H9 (cell line): ENCODE results near the gene TEX53. TPM values are rescaled to one million over a fixed set of nuclear protein-coding genes. Genes with fewer than 3 reads are reported as not detected.

ENCODE experiments used
- DNase-seq: peaks from one replicate; pipeline ENCODE4 v3.0.0-alpha.2; 2017
- H2AFZ ChIP-seq: one replicate; pipeline ENCODE4 v1.6.1; 2013; ENCODE audit warnings: mild to moderate bottlenecking, low read length, control low read depth, moderate library complexity
- H2AK5ac ChIP-seq: 2 replicates; pipeline ENCODE4 v1.6.1; 2013; ENCODE audit warnings: low read length, control low read depth, mixed read lengths; ENCODE audit not compliant: insufficient read length
- H2BK120ac ChIP-seq: one replicate; pipeline ENCODE4 v1.6.1; 2013; ENCODE audit warnings: low read depth, mild to moderate bottlenecking, low read length, control low read depth, inconsistent platforms; ENCODE audit not compliant: poor library complexity, severe bottlenecking
- H2BK12ac ChIP-seq: 2 replicates; pipeline ENCODE4 v1.6.1; 2013; ENCODE audit warnings: low read length, control low read depth, mixed read lengths, low read depth; ENCODE audit not compliant: insufficient read length
- H2BK15ac ChIP-seq: 2 replicates; pipeline ENCODE4 v1.6.1; 2013; ENCODE audit warnings: low read depth, low read length, control low read depth
- H2BK20ac ChIP-seq: one replicate; pipeline ENCODE4 v1.6.1; 2013; ENCODE audit warnings: low read depth, mild to moderate bottlenecking, low read length, control low read depth, inconsistent platforms; ENCODE audit not compliant: poor library complexity, severe bottlenecking
- H2BK5ac ChIP-seq: 2 replicates; pipeline ENCODE4 v1.6.1; 2013; ENCODE audit warnings: low read length, control low read depth, mixed read lengths; ENCODE audit not compliant: insufficient read length
- H3K14ac ChIP-seq: 2 replicates; pipeline ENCODE4 v1.6.1; 2013; ENCODE audit warnings: low read length, control low read depth; ENCODE audit not compliant: insufficient read depth
- H3K18ac ChIP-seq: 2 replicates; pipeline ENCODE4 v1.6.1; 2013; ENCODE audit warnings: low read depth, mild to moderate bottlenecking, mixed read lengths, low read length, control low read depth; ENCODE audit not compliant: insufficient read length
- H3K23ac ChIP-seq: 2 replicates; pipeline ENCODE4 v1.6.1; 2013; ENCODE audit warnings: low read length, control low read depth, mixed read lengths, low read depth; ENCODE audit not compliant: insufficient read length
- H3K23me2 ChIP-seq: 2 replicates; pipeline ENCODE4 v1.6.1; 2013; ENCODE audit warnings: low read depth, mild to moderate bottlenecking, mixed read lengths, low read length, control low read depth; ENCODE audit not compliant: insufficient read length, poor library complexity, severe bottlenecking
- H3K27ac ChIP-seq: 2 replicates; pipeline ENCODE4 v1.5.1; 2013; ENCODE audit warnings: low read length, control low read depth, mixed read lengths, low read depth; ENCODE audit not compliant: insufficient read length
- H3K27me3 ChIP-seq: 2 replicates; pipeline ENCODE4 v1.6.1; 2013; ENCODE audit warnings: low read length, control low read depth, inconsistent platforms; ENCODE audit not compliant: insufficient read depth
- H3K4ac ChIP-seq: 2 replicates; pipeline ENCODE4 v1.6.1; 2013; ENCODE audit warnings: low read depth, mild to moderate bottlenecking, control low read depth, inconsistent platforms, low read length, moderate library complexity
- H3K4me1 ChIP-seq: 2 replicates; pipeline ENCODE4 v1.6.1; 2013; ENCODE audit warnings: low read length, control low read depth, inconsistent platforms; ENCODE audit not compliant: insufficient read depth
- H3K4me2 ChIP-seq: 2 replicates; pipeline ENCODE4 v1.6.1; 2013; ENCODE audit warnings: low read length, control low read depth, mixed read lengths; ENCODE audit not compliant: insufficient read length, insufficient read depth
- H3K56ac ChIP-seq: 2 replicates; pipeline ENCODE4 v1.6.1; 2013; ENCODE audit warnings: low read depth, mild to moderate bottlenecking, mixed read lengths, low read length, control low read depth; ENCODE audit not compliant: insufficient read length
- H3K79me1 ChIP-seq: 2 replicates; pipeline ENCODE4 v1.6.1; 2013; ENCODE audit warnings: low read depth, mild to moderate bottlenecking, moderate library complexity, low read length, control low read depth, inconsistent platforms; ENCODE audit not compliant: insufficient read depth, poor library complexity, severe bottlenecking
- H3K79me2 ChIP-seq: 2 replicates; pipeline ENCODE4 v1.6.1; 2013; ENCODE audit warnings: low read length, control low read depth, inconsistent platforms; ENCODE audit not compliant: insufficient read depth
- H3K9ac ChIP-seq: 2 replicates; pipeline ENCODE4 v1.6.1; 2013; ENCODE audit warnings: low read length, control low read depth, mixed read lengths; ENCODE audit not compliant: insufficient read length; ENCODE audit errors: extremely low read depth
- H3K9me3 ChIP-seq: one replicate; pipeline ENCODE4 v1.6.1; 2013; ENCODE audit warnings: low read depth, low read length, inconsistent platforms; ENCODE audit not compliant: control insufficient read depth
- H3T11ph ChIP-seq: one replicate; pipeline ENCODE4 v1.6.1; 2013; ENCODE audit warnings: mild to moderate bottlenecking, low read length, control low read depth, inconsistent platforms
- H4K20me1 ChIP-seq: one replicate; pipeline ENCODE4 v1.6.1; 2013; ENCODE audit not compliant: control insufficient read depth, insufficient read length, insufficient read depth
- H4K5ac ChIP-seq: 2 replicates; pipeline ENCODE4 v1.6.1; 2013; ENCODE audit warnings: low read depth, mild to moderate bottlenecking, mixed read lengths, low read length, control low read depth; ENCODE audit not compliant: insufficient read length
- H4K8ac ChIP-seq: replicated peaks from 2 replicates; pipeline ENCODE4 v1.6.1; 2013; ENCODE audit warnings: low read length, control low read depth, mixed read lengths, low read depth; ENCODE audit not compliant: insufficient read length
- H4K91ac ChIP-seq: 2 replicates; pipeline ENCODE4 v1.6.1; 2013; ENCODE audit warnings: low read depth, mild to moderate bottlenecking, moderate library complexity, mixed read lengths, low read length, control low read depth; ENCODE audit not compliant: insufficient read length
- H3K27ac Mint-ChIP-seq, 3 experiments: 2 replicates in 2 of 3; 3 replicates in 1 of 3; pipeline ENCODE4 v1.8.0; 2020 to 2021; ENCODE audit warnings: mixed read lengths in 3 of 3, mild to moderate bottlenecking in 1 of 3, moderate library complexity in 1 of 3
- H3K27me3 Mint-ChIP-seq: 2 replicates; pipeline ENCODE4 v1.8.0; 2021; ENCODE audit warnings: low read depth, mild to moderate bottlenecking, moderate library complexity, mixed read lengths
- H3K36me3 Mint-ChIP-seq, 3 experiments: 2 replicates in 2 of 3; 3 replicates in 1 of 3; pipeline ENCODE4 v1.8.0; 2020 to 2021; ENCODE audit warnings: low read depth in 3 of 3, mixed read lengths in 3 of 3; ENCODE audit not compliant: insufficient read depth in 1 of 3
- H3K4me1 Mint-ChIP-seq, 2 experiments: 2 replicates each; pipeline ENCODE4 v1.8.0; 2020; ENCODE audit warnings: mixed read lengths in 2 of 2
- H3K4me3 Mint-ChIP-seq, 2 experiments: 2 replicates in 1 of 2; 3 replicates in 1 of 2; pipeline ENCODE4 v1.8.0; 2020 to 2021; ENCODE audit warnings: mild to moderate bottlenecking in 2 of 2, mixed read lengths in 2 of 2, moderate library complexity in 1 of 2
- H3K9me3 Mint-ChIP-seq, 2 experiments: 2 replicates in 1 of 2; 3 replicates in 1 of 2; pipeline ENCODE4 v1.8.0; 2020; ENCODE audit warnings: mild to moderate bottlenecking in 2 of 2, mixed read lengths in 2 of 2, moderate library complexity in 1 of 2
- total RNA-seq: library from RNA; stranded (reverse); gene quantifications from 2 replicates; pipeline ENCODE4 v1.2.1, GENCODE V29; 2021
- TF ChIP-seq, protein P1 (sequence below): fragments of 200-600 bp; sonication (generic); conservative IDR thresholded peaks from 3 replicates; pipeline ENCODE4 v1.8.0; 2021; ENCODE audit warnings: antibody characterized with exemption, mild to moderate bottlenecking

Gene TEX53
- total RNA-seq, 1 experiment from 2014 or later = not detected

DNA sequence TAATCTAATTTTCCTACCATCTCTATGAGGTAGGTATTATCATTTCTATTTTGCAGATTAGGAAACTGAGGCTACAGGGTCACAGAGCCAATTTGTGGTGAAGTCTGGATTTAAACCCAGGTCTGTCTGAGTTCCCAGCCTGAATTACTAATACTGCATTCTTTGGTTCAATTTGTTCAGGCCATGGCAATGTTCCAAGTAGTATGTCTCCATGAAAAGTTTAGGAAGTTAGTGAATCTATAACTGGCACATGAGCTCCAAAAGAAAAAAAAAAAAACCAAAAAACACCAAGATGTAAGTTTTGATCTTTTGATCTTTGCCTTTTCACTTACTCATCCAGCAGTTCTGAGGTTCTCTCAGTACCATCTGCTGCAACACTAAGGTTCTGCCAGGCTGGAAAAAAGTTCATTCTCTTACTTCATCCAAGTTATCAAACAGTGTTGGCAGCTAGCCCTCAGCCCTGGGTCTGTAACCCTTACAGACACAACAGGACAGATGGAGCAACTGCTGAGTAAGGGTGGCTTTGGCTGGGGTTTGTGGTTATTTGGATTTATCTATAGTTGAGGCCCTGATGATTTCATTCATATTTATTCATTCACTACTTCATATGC, 50.9 kb downstream of the TEX53 start:
- no peak overlapping the region for H2BK20ac ChIP-seq
- no peak overlapping the region for H3K27ac Mint-ChIP-seq
- TF ChIP-seq, protein P1, sequence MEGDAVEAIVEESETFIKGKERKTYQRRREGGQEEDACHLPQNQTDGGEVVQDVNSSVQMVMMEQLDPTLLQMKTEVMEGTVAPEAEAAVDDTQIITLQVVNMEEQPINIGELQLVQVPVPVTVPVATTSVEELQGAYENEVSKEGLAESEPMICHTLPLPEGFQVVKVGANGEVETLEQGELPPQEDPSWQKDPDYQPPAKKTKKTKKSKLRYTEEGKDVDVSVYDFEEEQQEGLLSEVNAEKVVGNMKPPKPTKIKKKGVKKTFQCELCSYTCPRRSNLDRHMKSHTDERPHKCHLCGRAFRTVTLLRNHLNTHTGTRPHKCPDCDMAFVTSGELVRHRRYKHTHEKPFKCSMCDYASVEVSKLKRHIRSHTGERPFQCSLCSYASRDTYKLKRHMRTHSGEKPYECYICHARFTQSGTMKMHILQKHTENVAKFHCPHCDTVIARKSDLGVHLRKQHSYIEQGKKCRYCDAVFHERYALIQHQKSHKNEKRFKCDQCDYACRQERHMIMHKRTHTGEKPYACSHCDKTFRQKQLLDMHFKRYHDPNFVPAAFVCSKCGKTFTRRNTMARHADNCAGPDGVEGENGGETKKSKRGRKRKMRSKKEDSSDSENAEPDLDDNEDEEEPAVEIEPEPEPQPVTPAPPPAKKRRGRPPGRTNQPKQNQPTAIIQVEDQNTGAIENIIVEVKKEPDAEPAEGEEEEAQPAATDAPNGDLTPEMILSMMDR = no peak
- no peak overlapping the region for H3K4me3 Mint-ChIP-seq
- H3K9ac ChIP-seq = no peak overlapping the region
- no peaks in the 10 kb centered on the region for H3K27me3 ChIP-seq
- H3K27me3 Mint-ChIP-seq = peaks cover 21% of the 10 kb centered on the region
- no peak overlapping the region for H2BK5ac ChIP-seq
- H3K79me1 ChIP-seq = no peaks in the 10 kb centered on the region
- H3K9me3 ChIP-seq = no peaks in the 10 kb centered on the region
- H3K9me3 Mint-ChIP-seq = peaks cover 5 to 9% of the 10 kb centered on the region in 2 experiments
- no peak overlapping the region for H3K56ac ChIP-seq
- no peak for DNase-seq
- no peak overlapping the region for H3K4me2 ChIP-seq
- H4K20me1 ChIP-seq = no peaks in the 10 kb centered on the region
- no peaks in the 10 kb centered on the region for H3K4me1 ChIP-seq
- H3K4ac ChIP-seq = no peak overlapping the region
- peaks cover 5% of the 10 kb centered on the region for H3K23me2 ChIP-seq
- H3T11ph ChIP-seq = no peak overlapping the region
- no peak overlapping the region for H2AFZ ChIP-seq
- H3K23ac ChIP-seq = no peak overlapping the region
- H4K5ac ChIP-seq = no peak overlapping the region
- H4K91ac ChIP-seq = no peak overlapping the region
- H2BK15ac ChIP-seq = no peak overlapping the region
- H3K27ac ChIP-seq = no peak overlapping the region
- H2BK120ac ChIP-seq = no peak overlapping the region
- no peaks in the 10 kb centered on the region for H3K79me2 ChIP-seq
- no peak overlapping the region for H2AK5ac ChIP-seq
- 0 out of 4 replicates have a peak, but pooled peaks cover 0 to 2% of the 10 kb centered on the region in 2 experiments for H3K4me1 Mint-ChIP-seq
- H3K18ac ChIP-seq = no peak overlapping the region
- H3K36me3 Mint-ChIP-seq = peaks cover 4 to 8% (median 8%) of the 10 kb centered on the region in 3 experiments; a peak in 6 of 7 replicates
- H2BK12ac ChIP-seq = no peak overlapping the region
- H3K14ac ChIP-seq = no peak overlapping the region
- H4K8ac ChIP-seq = no peak overlapping the region

Other genes with a start within 250 kb of the TEX53 start
- gene WHRN, start 152.3 kb downstream of the TEX53 start, total RNA-seq = 2.2 and 2.3 TPM in 2 replicates
- 119 and 120 TPM in 2 replicates for gene ATP6V1G1, start 70.0 kb downstream of the TEX53 start, total RNA-seq
- gene TMEM268, start 46.5 kb downstream of the TEX53 start, total RNA-seq = 9.8 TPM in 2 replicates
- gene TEX48, start 24.4 kb upstream of the TEX53 start, total RNA-seq = not detected in 2 replicates
- gene TNFSF15, start 148.2 kb upstream of the TEX53 start, total RNA-seq = not detected in 2 replicates